HG03280 (cell line): ENCODE measurements around the gene DAB2IP.

Experiments used
- ATAC-seq: cut with Tn5 transposase; IDR thresholded peaks from one replicate; pipeline ENCODE4 v1.9.1; 2021; ENCODE audit warnings: mild to moderate bottlenecking, moderate library complexity; ENCODE audit not compliant: unreplicated experiment

The DAB2IP gene

DNA sequence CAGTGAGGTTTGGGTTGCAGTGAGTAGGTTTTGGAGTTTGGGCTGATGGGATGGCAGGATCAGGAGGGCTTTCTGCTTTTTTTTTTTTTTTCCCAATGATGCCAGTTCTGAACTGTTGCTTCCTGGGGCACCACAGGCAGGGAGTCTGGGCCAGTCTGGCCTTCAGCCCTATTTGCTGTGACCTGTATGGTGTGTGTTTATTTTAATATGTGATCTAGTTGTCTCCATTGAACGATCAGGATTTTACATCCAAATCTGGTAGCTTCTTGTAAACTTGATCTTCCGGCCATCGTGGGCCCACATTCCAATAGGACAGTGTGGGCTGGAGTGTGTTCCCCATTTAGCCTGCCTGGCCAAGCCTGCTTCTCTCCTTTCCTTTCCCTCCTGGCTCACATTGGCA lies 25.8 kb upstream of the DAB2IP start:
- no peak for ATAC-seq

DNA sequence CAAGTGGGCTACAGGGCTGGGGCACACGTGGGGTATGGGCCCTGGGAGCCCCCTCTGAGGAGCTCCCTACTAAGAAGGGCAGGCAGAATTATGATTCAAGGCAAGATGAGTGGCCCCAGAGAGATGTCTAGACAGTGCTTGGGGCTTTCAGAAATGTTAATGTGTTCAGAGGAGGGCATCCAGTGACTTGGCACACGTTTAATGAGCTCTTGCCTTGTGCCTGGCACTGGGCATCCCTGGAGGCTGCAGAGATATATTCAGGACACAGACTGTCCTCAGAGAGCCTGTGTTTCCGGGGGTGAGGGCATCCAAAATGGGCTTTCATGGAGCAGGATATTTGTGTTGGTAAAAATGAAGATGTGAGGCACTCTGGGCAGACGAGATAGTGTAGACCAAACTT lies 25.4 kb upstream of the DAB2IP start:
- no peak for ATAC-seq

DNA sequence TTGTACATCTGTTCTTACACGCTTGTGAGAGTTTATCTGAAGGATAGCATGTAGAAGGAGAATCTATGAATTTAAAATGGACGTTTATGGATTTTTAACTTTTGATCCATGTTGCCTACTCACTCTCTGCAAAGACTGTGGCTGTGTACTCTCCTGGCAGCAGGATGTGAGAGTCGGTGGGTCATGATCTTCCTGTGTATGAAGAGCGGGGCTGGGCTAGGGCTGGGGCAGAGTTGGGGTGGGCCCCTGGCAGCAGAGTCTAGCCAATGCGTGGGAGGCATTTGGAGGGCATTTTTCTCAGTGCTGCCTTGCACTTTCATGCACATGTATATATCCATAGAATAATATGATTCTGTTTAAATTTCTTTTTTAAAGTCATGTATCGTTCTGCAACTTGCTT lies 24.0 kb upstream of the DAB2IP start:
- ATAC-seq, result no peak

DNA sequence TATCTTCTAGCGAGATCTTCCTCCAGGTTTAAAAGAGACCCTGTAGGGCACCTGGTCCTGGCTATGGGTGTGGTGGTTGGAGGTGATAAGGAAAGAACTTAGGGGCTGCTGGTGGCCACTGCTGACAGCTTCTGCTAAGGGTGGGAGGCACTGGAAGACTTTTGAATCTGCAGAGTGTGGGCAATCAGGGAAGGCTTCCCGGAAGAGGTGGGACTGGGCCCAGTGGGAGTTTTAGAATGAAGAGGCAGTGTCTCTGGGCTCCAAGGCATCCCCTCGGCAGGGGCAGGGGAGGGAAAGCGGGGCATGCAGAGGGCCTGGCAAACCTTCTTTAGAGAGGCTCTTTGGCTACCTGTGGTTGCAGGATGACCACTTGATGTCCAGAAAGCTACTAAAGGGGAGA lies 23.0 kb upstream of the DAB2IP start:
- ATAC-seq, result no peak

DNA sequence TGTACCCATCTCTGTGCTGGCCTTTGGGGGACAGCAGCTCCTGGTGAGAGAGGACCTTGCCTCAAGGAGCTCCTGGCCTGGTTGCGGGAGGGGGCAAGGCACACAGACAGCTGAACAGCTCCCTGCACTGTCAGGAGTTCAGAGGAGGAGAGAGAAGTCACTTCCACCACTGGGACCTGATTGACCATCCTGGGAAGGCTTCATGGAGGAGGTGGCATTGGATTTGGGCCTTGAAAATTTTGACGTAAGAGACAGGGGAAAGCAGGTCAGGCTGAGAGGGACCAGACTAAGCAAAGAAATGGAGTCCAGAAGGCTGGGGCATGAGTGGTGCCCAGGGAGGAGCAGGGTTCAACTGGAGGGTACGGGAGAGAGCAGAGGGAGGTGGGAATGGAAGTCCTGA lies 20.3 kb upstream of the DAB2IP start:
- no peak for ATAC-seq

DNA sequence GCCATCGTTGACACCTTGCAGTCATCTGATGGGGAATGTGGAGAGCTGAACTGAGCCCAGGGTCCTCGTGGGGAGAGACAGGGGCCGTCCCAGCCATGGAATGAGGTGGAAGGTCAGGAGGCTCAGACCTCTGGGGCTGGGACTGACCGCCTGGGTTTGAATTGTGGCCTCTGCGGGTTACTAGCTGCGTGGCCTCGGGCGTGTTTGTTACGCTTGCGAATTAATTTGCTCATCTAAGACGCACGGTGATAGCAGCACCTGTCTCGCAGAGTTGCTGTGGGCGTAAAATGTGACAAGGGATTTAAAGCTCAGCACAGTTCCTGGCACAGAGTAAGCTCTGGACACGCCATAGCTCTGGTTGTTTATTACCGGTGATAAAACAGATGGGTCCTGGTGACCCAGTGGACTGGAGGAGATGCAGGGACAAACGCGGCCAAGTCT lies 19.4 kb upstream of the DAB2IP start:
- ATAC-seq, result no peak

DNA sequence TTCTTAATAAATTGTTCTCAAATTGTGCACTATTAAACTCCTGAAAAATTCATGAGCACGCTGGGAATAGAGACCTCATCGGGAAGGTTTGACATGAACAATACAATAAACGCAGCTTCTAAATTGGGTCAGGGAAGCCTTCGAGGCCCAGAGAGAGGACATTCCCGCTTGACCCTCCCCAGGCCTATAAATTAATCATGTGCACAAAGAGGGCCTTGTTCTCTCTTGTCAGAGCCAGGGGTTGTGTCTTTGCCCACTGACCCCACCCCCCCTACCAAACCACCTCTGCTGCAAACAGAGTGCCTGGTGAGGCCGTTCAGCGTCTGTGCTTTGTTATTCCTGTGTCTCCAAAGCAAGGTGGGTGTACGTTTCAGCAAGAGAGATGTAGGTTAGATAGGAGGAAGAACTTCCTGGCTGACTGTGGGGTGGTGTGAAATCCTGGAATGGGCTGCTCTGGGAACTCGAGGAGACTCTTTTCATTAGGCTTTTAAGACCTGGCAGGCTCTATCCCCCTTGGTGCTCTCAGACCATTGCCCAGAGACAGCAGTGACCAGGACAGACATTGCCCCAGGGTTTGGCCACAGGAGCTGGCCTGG lies 18.2 kb upstream of the DAB2IP start:
- ATAC-seq, result no peak

DNA sequence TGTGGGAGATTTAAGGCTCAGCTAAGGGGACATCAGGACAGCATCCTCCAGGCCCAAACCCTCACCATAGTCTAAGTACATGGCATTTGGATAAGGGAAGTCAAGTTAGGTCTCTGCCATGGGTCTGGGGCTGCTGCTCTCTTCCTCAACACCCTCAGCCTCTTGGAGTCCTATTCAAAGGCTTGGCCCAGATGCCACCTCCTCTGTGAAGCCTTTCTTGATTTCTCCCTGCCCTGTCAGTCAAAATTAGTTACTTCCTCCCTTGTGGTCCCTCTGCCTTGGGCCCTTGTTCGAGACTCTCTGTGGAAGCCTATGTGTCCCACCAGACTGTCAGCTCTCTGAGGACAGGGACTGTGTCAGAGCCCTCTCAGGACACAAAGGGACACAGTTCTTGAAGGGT lies 17.7 kb upstream of the DAB2IP start:
- ATAC-seq, result no peak

DNA sequence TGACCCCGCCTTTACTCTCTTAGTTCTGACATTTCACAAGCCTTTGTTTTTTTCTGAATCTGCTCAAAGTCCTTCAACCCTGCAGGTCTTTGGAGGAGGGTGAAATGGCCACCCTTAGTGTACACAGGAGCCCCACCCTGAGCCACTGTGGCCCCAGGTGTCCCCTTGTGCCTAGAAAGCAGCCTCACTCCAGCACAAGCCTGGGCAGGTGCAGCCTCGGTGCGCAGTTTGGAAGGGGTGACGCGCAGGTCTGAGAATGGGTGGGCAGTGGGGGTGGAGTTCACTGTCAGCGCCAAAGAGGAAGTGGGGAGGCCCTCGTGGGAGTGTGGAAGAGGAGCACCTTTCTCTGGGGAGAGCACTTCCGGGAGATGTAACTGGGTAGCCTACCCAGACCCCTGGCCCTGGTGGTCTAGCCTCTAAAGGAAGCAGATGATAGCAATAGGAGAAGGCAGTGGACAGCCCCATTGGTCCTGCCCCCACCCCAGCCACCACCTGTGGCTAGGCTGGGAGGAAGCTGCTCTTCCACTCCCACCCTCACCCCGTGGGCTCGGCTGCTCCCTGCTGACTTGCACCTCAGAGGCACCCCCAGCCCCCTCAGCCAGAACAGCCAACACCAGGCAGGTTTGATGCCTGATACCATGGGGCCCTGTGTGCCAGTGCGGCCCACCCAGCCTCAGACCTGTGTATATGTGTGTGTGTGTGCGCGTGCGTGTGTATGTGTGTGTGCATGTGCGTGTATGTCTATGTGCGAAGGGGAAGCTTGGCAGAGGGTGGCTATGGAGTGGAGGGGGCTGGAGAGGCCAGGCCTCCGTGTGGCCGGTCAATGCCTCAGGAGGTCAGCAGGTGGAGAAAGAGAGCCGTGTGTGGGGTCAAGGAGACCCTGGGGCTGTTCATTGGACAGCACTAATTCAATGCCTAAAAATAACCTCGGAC lies 16.8 kb upstream of the DAB2IP start:
- no peak for ATAC-seq

DNA sequence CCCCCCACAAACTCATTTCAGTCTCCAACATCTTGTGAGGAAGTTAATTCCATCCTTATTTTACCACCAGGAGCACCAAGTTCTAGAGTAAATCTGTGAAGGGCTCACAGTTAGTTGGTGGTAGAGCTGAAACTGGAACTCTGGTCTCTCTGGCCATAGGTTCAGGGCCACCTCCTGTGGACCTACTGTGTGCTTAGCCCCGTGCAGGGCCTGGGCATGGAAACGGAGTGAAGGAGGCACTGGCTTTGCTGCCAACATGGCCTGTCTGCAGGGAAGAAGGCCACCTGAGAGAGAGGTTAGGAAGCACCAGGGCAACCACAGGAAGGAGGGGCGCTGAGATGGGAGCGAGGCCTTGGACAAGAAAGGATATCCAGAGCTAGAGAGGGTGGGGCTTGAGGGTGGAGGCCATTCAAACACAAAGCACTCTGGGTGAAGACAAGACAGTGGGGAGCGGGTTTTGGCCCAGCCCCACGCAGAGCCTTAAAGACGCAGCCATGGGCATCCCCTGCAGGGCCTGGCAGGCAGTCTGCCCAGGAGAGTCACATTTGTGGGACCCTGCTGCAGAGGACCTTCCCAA lies 16.0 kb upstream of the DAB2IP start:
- no peak for ATAC-seq

DNA sequence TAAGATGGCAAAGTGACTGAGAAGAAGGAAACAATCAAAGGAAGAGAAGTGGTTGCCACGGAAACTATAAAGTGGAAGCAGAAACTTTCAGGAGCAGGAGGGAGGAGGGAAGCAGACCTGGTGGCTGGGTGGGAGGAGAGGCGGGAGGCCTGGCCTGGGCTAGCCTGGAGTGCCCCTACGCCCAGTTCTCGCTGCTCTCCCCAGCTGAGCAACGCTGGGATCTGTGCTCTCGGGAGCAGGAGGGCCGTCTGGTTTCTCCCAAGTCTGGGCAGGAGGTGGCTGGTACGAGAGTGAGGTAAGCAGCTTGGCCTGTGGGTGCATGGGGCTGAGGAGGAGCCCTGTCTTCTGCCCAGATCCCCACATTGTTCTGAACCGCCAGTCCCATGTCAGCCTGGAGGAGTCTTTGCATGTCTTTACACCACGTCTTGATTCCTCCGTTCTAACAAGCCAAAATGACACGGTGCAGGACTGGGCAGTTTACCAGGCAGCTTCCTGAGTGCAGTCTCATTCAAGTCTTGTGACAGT lies 15.0 kb upstream of the DAB2IP start:
- no peak for ATAC-seq

DNA sequence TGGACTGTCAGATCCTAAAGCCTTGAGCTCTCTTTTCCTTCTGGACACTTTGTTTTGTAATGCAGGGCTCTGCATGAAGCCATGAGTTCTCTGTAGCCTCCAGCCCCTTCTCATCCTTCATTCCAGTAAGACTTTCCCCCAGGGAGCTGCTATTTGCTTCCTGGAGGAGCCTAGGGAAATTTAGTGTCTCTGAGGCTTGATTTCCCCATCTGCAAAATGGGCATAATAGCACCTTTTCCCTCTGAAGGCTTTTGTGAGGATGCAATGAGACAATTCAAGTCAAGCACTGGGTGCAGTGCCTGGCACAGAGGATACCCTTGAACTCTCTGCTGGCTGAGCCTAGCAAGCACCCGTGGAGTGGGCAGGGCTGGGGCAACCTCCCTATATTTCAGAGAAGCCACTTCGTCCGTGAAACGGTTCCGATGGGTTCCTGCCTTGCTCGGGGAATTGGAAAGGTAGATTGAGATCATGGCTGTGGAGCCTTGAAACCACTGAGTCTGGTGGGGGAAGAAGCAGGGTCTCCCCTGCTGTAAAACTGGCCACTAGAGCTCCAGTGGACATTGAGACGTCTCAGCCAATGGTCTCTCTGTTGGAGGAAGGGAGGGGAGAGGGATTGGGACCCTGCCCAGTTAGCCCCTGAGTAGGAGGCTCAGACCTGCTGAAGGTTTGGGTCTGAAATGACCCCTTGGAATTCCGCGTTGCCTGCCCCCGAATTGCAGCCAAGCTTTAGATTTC lies 14.3 kb upstream of the DAB2IP start:
- ATAC-seq, result no peak

DNA sequence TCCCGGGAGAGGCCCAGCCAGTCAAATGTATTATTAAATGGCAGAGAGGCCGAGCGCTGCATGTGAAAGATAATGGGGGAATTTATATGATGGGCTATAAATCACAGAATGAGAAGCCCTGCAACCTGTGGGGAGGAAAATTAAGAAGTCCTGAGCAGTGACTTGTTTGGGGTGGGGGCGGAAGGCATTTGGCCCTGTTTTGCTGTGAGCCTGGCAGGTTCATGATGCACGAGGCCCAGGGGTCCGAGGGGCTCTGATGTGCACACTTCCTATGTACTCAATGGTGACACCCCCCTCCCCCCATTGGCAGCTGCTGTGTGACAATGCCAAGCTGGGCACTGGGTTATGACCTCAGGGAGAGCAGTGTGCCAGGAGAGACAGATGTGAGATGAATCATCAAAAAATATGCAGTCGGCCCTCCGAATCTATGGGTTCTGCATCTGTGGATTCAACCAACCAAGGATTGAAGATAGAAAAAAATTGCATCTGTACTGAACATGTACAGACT lies 13.7 kb upstream of the DAB2IP start:
- ATAC-seq, result no peak

DNA sequence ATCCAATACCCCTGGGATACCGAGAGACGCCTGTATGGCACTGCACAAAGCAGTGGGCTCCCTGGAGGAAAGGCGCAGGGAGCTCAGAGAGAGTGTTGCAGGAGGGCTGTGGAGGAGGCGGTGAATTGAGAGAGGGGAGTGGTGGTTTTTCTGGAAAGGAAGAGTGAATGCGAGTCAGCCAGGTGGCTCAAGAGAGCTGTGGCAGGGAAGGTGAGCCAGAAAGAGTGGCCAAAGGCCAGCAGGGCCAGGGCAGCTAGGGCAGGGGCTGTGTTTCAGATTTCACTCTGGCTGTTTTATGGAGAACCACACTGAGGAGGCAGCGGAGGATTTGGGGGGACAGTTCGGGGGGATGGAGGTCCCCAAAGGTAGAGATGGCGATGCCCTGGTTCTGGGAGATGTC lies 13.0 kb upstream of the DAB2IP start:
- ATAC-seq, result no peak

DNA sequence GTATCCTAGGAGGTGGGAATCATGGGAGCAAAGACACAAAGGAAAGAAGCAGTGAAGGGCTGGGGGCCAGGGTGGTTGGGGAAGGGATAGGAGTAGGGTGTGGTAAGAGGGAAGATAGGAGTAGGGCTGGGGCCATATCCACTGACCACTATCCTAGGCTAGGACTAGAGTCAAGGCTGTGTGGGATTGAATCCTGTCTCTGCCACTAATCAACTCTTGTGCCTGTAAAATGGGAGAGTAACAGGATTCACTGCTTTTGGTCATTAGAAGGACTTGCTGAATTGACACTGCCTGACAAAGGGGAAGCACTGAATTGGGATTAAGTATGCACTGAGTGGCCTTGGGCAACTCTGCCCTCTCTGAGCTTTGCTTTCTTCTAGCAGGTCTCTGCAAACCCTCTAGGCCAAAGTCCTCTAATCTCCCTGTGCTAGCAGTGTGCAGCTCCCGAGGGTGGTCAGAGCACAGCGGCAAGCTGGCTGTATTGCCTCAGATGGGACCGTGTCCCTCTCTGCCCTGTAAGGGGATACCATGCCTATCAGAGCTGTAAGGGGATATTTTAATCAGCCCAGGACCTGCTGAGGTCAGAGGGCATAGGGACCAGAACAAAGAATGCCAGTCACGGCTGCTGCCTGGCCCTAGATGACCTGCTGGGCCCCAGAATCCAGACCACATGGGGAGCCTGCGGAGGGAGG lies 12.4 kb upstream of the DAB2IP start:
- ATAC-seq, result no peak

DNA sequence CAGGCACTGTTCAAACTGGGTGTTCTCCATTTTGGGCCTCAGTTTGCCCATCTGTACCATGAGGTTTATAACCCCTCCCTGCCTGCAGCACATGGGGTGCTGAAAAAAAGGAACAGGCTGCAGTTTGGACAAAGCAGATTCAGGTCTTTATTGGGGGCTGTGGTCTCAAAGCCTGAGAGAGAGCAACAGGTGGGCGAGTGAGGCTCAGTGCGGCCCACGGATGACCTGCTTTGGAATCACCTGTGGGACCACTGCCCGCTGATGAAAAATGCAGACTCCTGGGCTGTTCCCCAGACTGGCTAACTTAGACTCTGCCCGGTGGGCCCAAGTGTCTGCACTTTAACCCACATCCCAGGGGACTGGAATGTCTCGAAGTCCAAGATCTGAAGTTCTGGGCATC lies 11.8 kb upstream of the DAB2IP start:
- ATAC-seq, result no peak

DNA sequence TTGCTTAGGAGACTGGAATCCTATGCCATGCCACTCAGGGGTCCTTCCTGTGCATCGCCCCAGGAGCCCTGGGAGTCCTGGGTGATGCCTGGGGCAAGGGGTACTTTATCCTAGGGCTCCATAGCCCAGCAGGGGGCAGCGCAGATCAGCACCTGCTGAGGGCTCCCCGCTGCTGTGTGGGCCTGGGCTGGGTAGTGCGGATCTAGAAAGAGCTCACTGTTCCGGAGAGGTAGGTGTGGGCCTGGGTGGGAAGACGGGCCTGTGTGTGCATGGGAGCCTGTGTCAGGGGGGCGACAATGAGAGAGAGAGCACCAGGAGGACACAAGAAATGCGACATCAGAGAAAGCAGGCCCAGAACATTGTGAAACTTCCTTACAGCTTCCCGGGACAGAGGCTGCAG lies 11.4 kb upstream of the DAB2IP start:
- no peak for ATAC-seq

DNA sequence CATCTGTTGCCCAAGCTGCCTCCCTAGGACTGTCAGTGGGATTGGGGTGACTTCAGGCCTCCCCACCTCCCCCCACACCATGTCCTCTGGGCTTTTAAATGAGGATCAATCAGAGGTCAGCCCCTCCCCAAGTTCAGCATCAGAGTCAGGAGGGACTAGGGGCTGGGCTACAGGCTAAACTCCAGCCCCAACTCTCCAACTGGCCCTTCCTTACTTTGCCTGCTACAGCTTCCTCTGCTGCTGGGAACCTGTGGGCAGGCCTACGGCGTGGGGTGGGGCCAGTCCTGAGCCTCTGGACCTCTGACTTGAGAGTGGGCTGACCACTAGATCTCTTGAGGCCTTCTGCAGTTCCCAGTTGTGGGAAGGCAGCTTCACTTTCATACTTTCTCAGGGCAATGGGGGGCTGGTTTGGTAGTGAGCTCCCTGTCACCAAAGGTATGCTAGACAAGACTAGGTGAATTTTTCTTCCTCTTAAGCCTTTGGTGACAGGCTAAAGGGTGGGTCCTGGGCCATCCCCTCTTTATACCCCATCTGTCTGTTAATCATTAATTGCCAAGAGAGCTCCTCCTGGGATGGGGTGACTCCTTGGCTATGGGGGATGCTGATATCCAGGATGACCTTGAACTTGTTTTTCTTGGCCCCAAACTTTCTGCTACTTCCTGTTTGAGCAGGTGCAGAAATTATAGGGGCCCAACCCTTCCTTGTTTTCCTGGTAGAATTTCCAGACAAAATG lies 10.8 kb upstream of the DAB2IP start:
- no peak for ATAC-seq

DNA sequence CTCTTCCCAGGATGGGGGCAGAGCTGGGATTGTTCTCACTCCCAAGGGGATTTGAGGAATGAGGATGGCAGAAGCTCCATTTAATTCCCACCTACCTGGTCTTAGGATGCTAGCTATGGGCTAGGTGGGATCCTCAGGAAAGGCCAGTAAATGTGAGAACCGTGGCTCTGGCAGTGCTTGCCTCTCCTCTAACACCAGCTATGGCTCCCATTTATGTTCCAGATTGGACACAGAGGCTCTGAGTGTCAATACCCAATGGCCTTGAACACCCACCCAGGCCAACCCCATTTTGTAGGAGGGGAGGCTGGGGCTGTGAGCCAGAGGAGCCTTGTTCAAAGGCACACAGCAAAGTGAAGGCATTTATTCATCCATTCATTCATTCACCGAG lies 10.2 kb upstream of the DAB2IP start:
- ATAC-seq, result no peak

DNA sequence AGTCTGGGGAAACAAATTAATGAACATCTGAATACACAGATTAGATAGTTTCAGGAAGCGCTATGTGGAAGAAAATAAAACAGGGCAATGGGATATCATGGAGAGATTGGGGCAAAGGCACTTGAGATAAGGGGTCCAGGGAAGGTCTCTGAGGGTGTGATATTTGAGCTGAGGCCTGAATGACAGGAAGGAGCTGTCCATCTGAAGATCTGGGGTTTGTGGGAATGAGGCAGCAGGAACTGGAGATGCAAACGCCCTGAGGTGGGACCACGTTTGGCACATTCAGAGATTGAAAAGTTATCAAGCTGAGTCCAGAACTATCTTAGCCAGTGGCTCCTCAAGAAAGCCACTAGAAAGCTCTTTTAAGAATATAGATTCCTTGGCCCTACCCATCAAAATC lies 8.7 kb upstream of the DAB2IP start:
- ATAC-seq, result no peak
